ENCODE results near the gene DISP3.

Gene DISP3

DNA sequence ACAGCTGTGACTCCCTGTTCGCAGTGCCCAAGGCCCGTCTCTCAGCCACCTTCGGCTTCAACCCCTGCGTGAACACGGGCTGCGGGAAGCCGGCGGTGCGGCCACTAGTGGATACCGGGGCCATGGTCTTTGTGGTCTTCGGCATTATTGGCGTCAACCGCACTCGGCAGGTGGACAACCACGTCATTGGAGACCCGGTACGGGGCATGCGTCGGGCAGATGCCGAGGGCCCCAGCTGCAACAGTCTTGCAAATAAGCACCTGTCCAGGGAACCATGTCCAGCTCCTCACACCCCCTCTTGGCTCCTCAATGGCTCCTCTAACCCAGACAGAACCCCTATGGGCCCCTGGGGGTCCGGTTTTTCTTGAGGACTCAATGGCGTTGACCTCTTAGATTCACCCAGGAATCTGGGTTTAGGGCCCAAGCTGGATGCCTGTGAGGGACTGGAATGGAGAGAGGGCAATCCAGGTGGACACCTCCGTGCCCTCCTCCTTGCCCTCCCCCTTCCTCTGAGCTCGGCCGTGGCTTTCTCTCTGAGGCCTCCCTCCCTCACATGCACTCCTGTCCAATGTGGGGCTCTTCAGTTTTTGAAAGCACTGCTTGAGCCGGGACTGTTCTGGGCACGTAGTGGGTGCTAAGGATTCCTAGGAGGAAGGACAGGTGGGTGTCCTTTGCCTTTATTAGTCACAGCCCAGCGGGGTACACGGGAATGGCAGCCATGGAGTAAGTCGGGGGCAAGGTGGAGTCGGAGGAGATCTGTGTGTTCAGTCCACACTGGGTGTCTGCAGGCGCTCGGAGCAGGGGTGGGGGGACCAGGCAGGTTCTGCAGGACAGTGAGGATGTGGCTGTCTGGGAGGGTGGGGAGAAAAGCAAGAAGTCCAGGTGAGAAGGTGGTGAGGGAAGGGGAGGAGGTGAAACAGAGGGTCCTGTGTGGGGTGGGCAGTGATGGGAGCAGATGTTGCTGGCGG is 51.1 kb downstream of the DISP3 start:
- DNase-seq (ENCODE audit: insufficient read length, low spot score) (no peak), FAIRE-seq (no peak)
- TF ChIP-seq POLR2A (IDR thresholded peaks at IDR 0.05; ENCODE audit: low read depth, low read length): no peak

DNA sequence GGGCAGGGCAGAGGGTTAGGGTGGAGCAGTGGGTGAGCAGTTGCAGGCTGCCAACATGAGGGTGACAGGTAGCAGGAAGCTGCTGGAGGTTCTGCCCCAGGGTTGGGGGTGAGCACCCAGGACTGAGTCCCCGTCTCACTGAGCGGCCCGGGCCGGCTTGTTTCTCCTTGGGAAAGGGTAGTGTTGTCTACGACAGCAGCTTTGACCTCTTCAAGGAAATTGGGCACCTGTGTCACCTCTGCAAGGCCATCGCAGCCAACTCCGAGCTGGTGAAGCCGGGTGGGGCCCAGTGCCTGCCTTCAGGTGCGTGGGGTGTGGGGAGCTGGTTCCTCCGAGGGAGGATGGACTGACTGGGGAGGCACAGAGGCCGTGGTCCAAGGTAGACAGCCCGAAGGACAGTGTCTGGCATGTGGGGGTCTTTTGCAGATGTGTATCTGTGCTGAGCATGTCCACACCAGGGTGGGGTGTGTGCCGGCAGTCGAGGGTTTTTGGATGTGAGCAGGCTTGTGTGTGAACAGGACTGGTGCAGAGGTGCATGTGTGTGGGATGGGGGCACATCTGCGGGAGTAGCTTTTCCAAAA is 51.9 kb downstream of the DISP3 start:
- DNase-seq (ENCODE audit: insufficient read length, low spot score) (no peak), FAIRE-seq (no peak)

DNA sequence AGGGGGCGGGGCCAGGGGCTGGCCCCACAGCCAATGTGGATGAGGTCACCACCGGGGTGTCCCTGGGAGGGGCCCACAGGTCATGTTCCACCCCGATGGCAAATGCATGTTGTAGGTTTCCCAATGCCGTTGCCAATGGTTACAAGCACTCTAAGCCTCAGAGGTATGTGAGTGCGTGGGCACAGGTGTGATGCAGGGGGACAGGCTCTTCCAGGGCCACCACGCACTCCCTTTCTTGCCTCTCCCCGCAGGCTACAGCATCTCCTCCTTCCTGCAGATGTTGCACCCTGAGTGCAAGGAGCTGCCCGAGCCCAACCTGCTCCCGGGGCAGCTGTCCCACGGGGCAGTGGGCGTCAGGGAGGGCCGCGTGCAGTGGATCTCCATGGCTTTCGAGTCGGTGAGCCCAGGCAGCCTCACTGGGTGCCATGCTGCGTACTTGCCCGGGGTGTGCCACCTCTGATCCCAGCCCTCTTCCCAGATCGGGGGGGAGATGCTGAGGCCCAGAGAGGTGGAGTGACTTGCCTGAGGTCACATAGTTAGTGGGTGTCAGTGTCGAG is 52.4 kb downstream of the DISP3 start:
- no peak for TF ChIP-seq POLR2A (IDR thresholded peaks at IDR 0.05; ENCODE audit: low read depth, low read length)
- no peak for FAIRE-seq
- no peak for DNase-seq (ENCODE audit: insufficient read length, low spot score)

More for the DNA sequence above, 51.9 kb downstream of the DISP3 start:
- no peak for TF ChIP-seq POLR2A (IDR thresholded peaks at IDR 0.05; ENCODE audit: low read depth, low read length)

DNA sequence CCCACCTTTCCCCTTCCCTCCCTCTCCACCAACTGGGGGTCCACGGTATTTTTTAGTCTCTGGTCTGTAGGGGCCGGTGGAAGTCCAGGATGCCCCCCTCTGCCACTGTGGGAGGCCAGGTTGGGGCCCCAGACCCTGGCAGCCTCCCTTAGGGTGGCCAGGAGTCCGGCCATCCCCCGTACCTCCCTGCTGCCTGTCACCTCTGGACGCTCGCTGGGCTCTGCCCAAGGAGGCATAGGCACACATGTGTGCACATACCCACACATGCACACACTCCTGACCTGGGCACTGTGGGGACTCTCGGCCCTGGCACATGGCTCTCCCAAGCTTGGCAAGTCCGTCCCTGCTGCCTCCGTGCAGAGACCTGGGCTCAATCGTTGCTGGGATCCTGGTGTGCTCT is 53.0 kb downstream of the DISP3 start:
- no peak for TF ChIP-seq POLR2A (IDR thresholded peaks at IDR 0.05; ENCODE audit: low read depth, low read length)
- no peak for DNase-seq (ENCODE audit: insufficient read length, low spot score)
- no peak for FAIRE-seq

DNA sequence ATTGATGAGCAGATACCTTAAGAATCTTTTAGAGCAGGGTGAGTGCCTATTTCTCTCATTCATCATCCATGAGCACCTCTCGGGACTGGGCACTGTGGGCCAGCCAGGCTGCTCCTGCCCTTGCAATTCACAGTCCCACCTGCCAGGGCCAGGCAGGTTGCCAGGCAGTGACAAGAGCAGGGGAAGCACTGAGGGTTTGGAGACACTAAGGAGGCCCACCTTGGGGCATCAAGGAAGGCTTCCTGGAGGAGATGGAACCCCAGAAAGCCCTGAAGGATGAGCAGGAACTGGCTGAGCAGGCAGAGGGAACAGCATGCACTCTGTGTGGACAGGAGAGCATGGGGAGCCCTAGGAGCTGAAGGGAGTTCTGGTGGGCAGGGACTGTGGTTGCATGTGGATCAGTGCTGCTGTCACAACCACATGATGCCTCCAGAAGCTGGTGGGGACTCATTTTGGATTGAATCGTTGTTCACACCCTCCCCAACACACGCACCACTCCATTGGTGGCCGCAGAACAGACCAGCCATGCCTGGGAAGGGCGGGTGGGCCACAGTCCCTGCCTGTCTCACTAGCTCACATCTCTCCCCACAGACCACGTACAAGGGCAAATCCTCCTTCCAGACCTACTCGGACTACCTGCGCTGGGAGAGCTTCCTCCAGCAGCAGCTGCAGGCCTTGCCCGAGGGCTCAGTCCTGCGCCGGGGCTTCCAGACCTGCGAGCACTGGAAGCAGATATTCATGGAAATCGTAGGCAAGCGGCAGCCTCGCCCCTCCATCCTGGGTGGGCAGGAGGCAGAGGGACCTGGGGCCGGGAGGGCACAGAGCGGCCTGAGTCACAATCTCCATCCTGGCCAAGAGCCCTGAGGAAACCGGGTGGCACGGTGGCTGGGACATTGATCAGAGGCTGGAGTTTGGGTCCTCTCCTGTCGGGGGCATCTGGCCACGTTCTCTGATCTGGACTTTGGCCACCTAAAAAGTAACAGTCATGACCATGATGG is 55.1 kb downstream of the DISP3 start:
- FAIRE-seq: no peak
- no peak for TF ChIP-seq POLR2A (IDR thresholded peaks at IDR 0.05; ENCODE audit: low read depth, low read length)

DNA sequence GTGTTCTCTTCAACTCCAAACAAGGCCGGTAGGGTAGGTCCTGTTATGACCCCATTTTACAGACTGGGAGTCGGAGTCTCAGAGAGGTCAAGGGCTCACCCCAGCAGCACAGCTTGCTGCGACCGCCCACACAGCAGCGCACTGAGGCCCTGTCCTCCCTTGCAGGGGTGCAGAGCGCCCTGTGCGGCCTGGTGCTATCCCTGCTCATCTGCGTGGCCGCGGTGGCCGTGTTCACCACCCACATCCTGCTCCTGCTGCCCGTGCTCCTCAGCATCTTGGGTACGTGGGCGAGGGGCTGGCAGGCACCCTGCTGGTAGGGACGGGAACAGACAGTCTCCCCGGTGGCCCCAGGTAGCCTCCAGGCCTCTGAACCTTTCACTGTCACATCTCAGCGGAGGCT is 55.9 kb downstream of the DISP3 start:
- no peak for FAIRE-seq
- no peak for TF ChIP-seq POLR2A (IDR thresholded peaks at IDR 0.05; ENCODE audit: low read depth, low read length)
- no peak for DNase-seq (ENCODE audit: insufficient read length, low spot score)

More for the DNA sequence above, 55.1 kb downstream of the DISP3 start:
- DNase-seq (ENCODE audit: insufficient read length, low spot score): no peak

DNA sequence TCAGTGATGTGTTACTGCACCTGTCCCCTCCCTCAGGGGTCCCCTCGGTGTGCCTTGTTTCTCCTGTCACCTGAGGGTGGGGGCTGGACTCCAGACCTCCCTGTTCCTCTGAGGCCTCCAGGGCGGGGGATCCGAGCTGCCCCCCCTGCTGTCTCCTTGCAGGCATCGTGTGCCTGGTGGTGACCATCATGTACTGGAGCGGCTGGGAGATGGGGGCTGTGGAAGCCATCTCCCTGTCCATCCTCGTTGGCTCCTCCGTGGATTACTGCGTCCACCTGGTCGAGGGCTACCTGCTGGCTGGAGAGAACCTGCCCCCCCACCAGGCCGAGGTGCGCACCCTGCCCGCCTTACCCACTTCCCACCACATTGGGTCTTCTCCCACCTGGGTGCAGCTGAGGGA is 56.4 kb downstream of the DISP3 start:
- TF ChIP-seq POLR2A (IDR thresholded peaks at IDR 0.05; ENCODE audit: low read depth, low read length): no peak
- DNase-seq (ENCODE audit: insufficient read length, low spot score): no peak
- no peak for FAIRE-seq

DNA sequence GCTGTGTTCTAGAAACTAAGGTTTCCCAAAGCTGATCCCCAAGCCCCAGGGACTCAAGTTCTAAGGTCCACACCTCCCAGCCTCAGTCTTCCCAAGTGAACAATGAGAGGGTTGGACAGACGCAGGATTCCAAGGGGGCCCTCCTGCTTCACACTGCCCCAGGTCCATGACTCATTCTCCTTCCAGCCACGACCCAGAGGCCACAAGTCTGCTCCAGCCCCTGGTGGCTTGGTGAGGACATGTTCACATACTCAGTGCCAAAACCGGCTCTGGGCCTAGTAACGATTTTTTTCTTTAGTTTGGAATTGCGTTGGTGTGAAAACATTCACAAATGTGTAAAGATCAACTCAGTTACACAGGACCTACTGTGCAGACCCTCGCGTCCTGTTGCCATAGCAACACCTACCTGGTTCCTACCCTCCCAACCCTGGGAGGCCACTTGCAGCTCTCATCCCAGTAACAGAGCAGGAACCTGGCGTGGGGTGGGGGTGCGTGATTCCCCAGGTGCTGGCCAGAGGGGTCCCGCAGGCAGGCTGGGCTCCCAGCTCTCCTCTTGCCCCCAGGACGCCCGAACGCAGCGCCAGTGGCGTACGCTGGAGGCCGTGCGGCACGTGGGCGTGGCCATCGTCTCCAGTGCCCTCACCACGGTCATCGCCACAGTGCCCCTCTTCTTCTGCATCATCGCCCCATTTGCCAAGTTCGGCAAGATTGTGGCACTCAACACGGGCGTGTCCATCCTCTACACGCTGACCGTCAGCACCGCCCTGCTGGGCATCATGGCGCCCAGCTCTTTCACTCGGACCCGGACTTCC is 57.0 kb downstream of the DISP3 start:
- no peak for FAIRE-seq
- no peak for TF ChIP-seq POLR2A (IDR thresholded peaks at IDR 0.05; ENCODE audit: low read depth, low read length)
- no peak for DNase-seq (ENCODE audit: insufficient read length, low spot score)

DNA sequence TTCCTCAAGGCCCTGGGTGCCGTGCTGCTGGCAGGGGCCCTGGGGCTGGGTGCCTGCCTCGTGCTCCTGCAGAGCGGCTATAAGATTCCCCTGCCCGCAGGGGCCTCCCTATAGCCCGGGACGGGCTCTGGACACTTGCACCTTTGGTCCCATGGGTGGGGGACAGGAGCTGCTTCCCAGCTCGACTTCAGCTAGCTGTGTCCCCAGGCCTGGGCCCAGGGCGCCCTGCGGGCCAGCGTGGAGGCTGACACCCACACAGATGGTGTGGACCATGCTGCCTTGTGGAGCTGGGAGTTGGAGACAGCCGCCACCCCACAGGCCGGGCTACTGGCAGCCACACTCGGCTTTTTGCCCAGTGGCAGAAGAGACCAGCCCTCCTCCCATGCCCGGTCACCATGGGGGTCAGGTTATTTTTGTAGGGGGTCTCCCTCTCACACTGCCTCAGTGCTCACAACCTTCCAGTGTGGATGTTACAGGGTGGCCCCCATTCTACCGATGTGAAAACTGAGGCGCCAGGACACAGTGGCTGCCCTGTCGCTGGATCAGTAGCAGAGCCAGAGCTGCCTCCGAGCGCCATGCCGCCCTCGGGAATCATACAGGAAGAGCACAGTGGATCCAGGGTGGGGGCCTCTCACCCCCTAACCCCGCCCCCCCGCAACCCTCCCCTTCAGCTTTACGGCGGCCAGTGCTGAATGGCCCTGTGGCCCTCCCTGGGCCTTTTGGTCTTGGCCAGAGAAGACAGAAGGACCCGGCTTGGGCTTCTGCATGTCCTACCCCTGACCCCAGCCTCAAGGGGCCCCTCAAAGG is 57.8 kb downstream of the DISP3 start:
- no peak for DNase-seq (ENCODE audit: insufficient read length, low spot score)
- no peak for FAIRE-seq
- no peak for TF ChIP-seq POLR2A (IDR thresholded peaks at IDR 0.05; ENCODE audit: low read depth, low read length)

DNA sequence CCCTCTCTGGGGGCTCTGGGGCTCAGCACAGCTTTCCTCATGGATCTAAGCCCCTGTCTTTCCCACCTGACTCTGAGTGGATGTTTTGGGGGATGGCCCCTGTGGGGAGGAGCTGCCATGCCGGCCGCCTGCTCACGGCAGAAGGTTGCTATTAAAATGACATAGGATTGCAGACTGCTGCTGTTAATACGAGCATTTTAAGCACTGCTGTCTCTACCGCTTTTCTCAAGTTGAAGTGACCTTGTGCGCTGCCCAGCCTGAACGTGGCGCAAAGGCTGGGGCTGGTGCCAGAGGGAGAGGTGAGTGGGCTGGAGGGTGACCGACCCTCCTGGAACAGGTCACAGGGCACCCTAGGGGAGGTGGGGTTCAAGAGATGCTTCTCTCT is 58.4 kb downstream of the DISP3 start:
- no peak for TF ChIP-seq POLR2A (IDR thresholded peaks at IDR 0.05; ENCODE audit: low read depth, low read length)
- no peak for DNase-seq (ENCODE audit: insufficient read length, low spot score)
- FAIRE-seq: no peak

DNA sequence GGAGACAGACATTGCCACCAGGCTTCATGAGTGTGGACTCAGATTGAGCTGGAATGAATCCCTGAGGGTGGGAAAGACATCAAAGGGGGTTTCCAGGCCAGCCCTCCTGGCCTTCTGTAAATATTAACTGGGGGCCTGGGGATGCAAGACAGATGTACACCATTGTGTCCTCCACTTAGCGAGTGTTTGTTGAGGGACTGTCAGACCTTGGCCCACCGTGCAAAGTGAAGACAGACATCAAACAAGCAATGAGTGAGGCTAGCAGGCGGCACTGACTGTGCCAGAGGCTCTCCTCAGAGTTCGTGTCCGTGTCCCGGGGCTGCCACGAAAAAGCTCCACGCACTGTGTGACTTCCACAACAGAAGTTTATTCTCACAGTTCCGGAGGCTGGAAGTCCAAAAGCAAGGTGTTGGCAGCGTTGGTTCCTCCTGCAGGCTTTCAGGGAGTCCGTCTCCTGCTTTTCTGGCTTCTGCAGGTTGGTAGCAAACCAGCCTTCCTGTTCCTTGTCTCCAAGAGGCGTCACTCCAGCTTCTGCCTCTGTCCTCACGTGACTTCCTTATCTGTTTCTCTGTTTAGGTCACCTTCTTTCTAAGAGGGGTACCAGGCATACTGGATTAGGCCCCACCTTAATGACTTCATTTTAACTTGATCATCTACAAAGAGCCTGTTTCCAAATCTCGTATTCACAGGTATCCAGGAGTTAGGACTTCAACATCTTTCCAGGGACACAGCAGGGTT is 59.1 kb downstream of the DISP3 start:
- no peak for TF ChIP-seq POLR2A (IDR thresholded peaks at IDR 0.05; ENCODE audit: low read depth, low read length)
- no peak for DNase-seq (ENCODE audit: insufficient read length, low spot score)
- no peak for FAIRE-seq

Data from H54 (cell line).